GM23338 (cell line): ENCODE data around the gene PCBP2. TPM values are rescaled to one million over a fixed set of nuclear protein-coding genes. Genes with fewer than 3 reads are reported as not detected.

Experiments used
- EZH2phosphoT487 ChIP-seq: fragments of 200-600 bp; sonication (generic); IDR thresholded peaks from one replicate; pipeline ENCODE4 v1.8.1; 2018; ENCODE audit warnings: antibody characterized with exemption; ENCODE audit not compliant: unreplicated experiment
- JUNB ChIP-seq: IDR thresholded peaks from one replicate; pipeline ENCODE4 v1.6.1; 2016; ENCODE audit warnings: antibody characterized with exemption; ENCODE audit not compliant: unreplicated experiment
- NANOG ChIP-seq: IDR thresholded peaks from 2 replicates; pipeline ENCODE4 v1.6.1; 2016; ENCODE audit warnings: antibody characterized with exemption, borderline replicate concordance
- POLR2AphosphoS5 ChIP-seq: IDR thresholded peaks from 2 replicates; pipeline ENCODE4 v1.6.1; 2016; ENCODE audit warnings: antibody characterized with exemption, low read depth
- STAT1 ChIP-seq: IDR thresholded peaks from one replicate; pipeline ENCODE4 v1.6.1; 2016; ENCODE audit warnings: antibody characterized with exemption; ENCODE audit not compliant: unreplicated experiment
- ZNF114 ChIP-seq: fragments of 250-450 bp; sonication (Bioruptor Pico); IDR thresholded peaks from 2 replicates; pipeline ENCODE4 v1.5.0; 2020; ENCODE audit warnings: mild to moderate bottlenecking, moderate library complexity
- polyA plus RNA-seq: library from polyadenylated mRNA; unstranded; fragments of >200 nt; fragmentation: Nextera tagmentation; extraction: Ambion mirVana; gene quantifications from 2 replicates; pipeline ENCODE4 v1.2.1, GENCODE V29; 2016
- total RNA-seq: library from RNA; depleted of rRNA; stranded (reverse); fragments of >200 nt; shearing (Covaris generic); gene quantifications from 2 replicates; pipeline ENCODE4 v1.2.3, GENCODE V29; 2014
- TF ChIP-seq, protein P1 (sequence below): fragments of 250-450 bp; sonication (Bioruptor Pico); IDR thresholded peaks from 2 replicates; pipeline ENCODE4 v1.5.0; 2020; ENCODE audit warnings: mild to moderate bottlenecking, moderate library complexity
- TF ChIP-seq, protein P2 (sequence below), 2 experiments: fragments of 200-600 bp in 1 of 2; sonication (generic) in 1 of 2; conservative IDR thresholded peaks; 2 replicates each; pipeline versions ENCODE4 v1.5.1 to v1.6.1; 2016 to 2017; ENCODE audit warnings: antibody characterized with exemption in 2 of 2, low read depth in 2 of 2, mild to moderate bottlenecking in 2 of 2, moderate library complexity in 1 of 2
- TF ChIP-seq, protein P3 (sequence below): IDR thresholded peaks from one replicate; pipeline ENCODE4 v1.6.1; 2018; ENCODE audit warnings: antibody characterized with exemption; ENCODE audit not compliant: unreplicated experiment
- TF ChIP-seq, protein P4 (sequence below): IDR thresholded peaks from 2 replicates; pipeline ENCODE4 v1.6.1; 2016; ENCODE audit warnings: antibody characterized with exemption

PCBP2 gene
- total and polyA plus RNA-seq, 2 experiments from 2014 or later: 397 to 676 TPM

DNA sequence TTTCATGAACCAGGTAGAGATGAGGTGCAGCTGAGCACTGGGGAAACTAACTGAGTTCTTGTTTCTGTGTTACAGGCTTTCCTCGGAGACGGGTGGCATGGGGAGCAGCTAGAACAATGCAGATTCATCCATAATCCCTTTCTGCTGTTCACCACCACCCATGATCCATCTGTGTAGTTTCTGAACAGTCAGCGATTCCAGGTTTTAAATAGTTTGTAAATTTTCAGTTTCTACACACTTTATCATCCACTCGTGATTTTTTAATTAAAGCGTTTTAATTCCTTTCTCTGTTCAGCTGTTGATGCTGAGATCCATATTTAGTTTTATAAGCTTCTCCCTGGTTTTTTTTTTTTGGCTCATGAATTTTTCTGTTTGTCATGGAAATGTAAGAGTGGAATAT, 27.4 kb downstream of the PCBP2 start (continued):
- TF ChIP-seq, protein P1, sequence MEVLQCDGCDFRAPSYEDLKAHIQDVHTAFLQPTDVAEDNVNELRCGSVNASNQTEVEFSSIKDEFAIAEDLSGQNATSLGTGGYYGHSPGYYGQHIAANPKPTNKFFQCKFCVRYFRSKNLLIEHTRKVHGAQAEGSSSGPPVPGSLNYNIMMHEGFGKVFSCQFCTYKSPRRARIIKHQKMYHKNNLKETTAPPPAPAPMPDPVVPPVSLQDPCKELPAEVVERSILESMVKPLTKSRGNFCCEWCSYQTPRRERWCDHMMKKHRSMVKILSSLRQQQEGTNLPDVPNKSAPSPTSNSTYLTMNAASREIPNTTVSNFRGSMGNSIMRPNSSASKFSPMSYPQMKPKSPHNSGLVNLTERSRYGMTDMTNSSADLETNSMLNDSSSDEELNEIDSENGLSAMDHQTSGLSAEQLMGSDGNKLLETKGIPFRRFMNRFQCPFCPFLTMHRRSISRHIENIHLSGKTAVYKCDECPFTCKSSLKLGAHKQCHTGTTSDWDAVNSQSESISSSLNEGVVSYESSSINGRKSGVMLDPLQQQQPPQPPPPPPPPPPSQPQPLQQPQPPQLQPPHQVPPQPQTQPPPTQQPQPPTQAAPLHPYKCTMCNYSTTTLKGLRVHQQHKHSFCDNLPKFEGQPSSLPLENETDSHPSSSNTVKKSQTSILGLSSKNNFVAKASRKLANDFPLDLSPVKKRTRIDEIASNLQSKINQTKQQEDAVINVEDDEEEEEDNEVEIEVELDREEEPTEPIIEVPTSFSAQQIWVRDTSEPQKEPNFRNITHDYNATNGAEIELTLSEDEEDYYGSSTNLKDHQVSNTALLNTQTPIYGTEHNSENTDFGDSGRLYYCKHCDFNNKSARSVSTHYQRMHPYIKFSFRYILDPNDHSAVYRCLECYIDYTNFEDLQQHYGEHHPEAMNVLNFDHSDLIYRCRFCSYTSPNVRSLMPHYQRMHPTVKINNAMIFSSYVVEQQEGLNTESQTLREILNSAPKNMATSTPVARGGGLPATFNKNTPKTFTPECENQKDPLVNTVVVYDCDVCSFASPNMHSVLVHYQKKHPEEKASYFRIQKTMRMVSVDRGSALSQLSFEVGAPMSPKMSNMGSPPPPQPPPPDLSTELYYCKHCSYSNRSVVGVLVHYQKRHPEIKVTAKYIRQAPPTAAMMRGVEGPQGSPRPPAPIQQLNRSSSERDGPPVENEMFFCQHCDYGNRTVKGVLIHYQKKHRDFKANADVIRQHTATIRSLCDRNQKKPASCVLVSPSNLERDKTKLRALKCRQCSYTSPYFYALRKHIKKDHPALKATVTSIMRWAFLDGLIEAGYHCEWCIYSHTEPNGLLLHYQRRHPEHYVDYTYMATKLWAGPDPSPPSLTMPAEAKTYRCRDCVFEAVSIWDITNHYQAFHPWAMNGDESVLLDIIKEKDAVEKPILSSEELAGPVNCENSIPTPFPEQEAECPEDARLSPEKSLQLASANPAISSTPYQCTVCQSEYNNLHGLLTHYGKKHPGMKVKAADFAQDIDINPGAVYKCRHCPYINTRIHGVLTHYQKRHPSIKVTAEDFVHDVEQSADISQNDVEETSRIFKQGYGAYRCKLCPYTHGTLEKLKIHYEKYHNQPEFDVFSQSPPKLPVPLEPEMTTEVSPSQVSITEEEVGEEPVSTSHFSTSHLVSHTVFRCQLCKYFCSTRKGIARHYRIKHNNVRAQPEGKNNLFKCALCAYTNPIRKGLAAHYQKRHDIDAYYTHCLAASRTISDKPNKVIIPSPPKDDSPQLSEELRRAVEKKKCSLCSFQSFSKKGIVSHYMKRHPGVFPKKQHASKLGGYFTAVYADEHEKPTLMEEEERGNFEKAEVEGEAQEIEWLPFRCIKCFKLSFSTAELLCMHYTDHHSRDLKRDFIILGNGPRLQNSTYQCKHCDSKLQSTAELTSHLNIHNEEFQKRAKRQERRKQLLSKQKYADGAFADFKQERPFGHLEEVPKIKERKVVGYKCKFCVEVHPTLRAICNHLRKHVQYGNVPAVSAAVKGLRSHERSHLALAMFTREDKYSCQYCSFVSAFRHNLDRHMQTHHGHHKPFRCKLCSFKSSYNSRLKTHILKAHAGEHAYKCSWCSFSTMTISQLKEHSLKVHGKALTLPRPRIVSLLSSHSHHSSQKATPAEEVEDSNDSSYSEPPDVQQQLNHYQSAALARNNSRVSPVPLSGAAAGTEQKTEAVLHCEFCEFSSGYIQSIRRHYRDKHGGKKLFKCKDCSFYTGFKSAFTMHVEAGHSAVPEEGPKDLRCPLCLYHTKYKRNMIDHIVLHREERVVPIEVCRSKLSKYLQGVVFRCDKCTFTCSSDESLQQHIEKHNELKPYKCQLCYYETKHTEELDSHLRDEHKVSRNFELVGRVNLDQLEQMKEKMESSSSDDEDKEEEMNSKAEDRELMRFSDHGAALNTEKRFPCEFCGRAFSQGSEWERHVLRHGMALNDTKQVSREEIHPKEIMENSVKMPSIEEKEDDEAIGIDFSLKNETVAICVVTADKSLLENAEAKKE (CRISPR knock-in tag): no peak
- TF ChIP-seq NANOG: no peak
- TF ChIP-seq, protein P2, sequence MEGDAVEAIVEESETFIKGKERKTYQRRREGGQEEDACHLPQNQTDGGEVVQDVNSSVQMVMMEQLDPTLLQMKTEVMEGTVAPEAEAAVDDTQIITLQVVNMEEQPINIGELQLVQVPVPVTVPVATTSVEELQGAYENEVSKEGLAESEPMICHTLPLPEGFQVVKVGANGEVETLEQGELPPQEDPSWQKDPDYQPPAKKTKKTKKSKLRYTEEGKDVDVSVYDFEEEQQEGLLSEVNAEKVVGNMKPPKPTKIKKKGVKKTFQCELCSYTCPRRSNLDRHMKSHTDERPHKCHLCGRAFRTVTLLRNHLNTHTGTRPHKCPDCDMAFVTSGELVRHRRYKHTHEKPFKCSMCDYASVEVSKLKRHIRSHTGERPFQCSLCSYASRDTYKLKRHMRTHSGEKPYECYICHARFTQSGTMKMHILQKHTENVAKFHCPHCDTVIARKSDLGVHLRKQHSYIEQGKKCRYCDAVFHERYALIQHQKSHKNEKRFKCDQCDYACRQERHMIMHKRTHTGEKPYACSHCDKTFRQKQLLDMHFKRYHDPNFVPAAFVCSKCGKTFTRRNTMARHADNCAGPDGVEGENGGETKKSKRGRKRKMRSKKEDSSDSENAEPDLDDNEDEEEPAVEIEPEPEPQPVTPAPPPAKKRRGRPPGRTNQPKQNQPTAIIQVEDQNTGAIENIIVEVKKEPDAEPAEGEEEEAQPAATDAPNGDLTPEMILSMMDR (conservative IDR thresholded peaks at IDR 0.05; ENCODE audit: low read depth in 2 of 2): no peak
- no peak for TF ChIP-seq ZNF114 (CRISPR knock-in tag)
- TF ChIP-seq EZH2phosphoT487: no peak
- no peak for TF ChIP-seq JUNB
- TF ChIP-seq STAT1: no peak
- TF ChIP-seq, protein P3, sequence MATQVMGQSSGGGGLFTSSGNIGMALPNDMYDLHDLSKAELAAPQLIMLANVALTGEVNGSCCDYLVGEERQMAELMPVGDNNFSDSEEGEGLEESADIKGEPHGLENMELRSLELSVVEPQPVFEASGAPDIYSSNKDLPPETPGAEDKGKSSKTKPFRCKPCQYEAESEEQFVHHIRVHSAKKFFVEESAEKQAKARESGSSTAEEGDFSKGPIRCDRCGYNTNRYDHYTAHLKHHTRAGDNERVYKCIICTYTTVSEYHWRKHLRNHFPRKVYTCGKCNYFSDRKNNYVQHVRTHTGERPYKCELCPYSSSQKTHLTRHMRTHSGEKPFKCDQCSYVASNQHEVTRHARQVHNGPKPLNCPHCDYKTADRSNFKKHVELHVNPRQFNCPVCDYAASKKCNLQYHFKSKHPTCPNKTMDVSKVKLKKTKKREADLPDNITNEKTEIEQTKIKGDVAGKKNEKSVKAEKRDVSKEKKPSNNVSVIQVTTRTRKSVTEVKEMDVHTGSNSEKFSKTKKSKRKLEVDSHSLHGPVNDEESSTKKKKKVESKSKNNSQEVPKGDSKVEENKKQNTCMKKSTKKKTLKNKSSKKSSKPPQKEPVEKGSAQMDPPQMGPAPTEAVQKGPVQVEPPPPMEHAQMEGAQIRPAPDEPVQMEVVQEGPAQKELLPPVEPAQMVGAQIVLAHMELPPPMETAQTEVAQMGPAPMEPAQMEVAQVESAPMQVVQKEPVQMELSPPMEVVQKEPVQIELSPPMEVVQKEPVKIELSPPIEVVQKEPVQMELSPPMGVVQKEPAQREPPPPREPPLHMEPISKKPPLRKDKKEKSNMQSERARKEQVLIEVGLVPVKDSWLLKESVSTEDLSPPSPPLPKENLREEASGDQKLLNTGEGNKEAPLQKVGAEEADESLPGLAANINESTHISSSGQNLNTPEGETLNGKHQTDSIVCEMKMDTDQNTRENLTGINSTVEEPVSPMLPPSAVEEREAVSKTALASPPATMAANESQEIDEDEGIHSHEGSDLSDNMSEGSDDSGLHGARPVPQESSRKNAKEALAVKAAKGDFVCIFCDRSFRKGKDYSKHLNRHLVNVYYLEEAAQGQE: no peak
- TF ChIP-seq POLR2AphosphoS5: no peak
- TF ChIP-seq, protein P4, sequence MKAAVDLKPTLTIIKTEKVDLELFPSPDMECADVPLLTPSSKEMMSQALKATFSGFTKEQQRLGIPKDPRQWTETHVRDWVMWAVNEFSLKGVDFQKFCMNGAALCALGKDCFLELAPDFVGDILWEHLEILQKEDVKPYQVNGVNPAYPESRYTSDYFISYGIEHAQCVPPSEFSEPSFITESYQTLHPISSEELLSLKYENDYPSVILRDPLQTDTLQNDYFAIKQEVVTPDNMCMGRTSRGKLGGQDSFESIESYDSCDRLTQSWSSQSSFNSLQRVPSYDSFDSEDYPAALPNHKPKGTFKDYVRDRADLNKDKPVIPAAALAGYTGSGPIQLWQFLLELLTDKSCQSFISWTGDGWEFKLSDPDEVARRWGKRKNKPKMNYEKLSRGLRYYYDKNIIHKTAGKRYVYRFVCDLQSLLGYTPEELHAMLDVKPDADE: no peak
